HG03108 (cell line): ENCODE data around the gene TUT4.

Experiments used
- ATAC-seq: cut with Tn5 transposase; IDR thresholded peaks from one replicate; pipeline ENCODE4 v1.9.1; 2021; ENCODE audit warnings: moderate library complexity; ENCODE audit not compliant: unreplicated experiment

The TUT4 gene

DNA sequence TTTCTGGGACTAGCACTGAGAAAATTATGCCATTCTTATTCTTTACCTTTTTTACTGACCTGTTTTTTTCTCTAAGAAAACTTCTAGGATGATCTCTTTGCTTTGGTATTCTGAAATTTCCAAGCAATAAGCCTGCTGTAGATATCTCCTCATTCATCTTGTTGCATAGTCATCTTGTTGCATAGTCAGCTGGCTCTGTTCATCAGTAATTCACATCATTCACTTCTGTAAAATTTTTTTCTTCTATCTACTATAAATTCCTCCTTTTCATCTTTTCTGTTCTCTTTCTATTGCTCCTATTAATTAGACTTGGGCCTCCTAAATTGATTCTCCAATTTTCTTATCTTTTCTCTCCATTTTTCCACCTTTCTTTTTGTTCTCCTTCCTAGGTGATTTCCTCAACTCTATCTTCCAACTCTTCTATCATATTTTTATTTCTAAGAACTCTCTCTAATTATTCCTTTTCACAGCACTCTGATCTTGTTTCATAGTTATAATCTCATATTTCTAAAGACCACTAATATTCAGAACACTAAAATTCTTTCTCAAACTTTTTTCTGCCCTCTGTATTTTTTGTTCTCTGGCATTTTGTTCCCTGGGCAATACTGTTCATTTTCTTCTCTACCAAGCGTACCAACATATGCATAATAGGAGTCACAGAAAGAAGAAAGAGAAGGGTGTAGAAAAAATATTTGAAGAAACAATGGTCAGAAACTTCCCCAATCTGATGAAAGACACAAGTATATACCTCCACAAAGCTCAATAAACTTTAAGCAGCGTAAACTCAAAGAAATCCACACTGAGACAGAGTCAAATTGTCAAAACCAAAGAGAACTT lies 17.7 kb downstream of the TUT4 start:
- no peak for ATAC-seq

- no peak for ATAC-seq
Observed at GRCh38 chr1:52533713-52534112, 19.2 kb downstream of the TUT4 start.

- ATAC-seq: no peak
Observed at GRCh38 chr1:52532731-52533327, 20.1 kb downstream of the TUT4 start.

DNA sequence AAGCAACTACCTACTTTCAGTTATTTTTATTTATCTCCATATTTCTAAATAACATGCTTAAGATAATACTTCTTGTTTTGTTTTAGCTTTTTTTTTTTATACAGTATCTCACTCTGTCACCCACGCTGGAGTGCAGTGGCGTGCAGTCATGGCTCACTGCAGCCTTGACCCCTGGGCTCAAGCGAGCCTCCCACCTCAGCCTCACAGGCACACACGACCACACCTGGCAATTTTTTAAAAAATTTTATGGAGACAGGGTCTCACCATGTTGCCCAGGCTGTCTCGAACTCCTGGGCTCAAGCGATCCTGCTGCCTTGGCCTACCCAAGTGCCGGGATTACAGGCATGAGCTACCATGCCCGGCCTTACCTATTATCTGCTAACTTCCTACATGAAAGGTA lies 20.6 kb downstream of the TUT4 start:
- ATAC-seq: no peak

DNA sequence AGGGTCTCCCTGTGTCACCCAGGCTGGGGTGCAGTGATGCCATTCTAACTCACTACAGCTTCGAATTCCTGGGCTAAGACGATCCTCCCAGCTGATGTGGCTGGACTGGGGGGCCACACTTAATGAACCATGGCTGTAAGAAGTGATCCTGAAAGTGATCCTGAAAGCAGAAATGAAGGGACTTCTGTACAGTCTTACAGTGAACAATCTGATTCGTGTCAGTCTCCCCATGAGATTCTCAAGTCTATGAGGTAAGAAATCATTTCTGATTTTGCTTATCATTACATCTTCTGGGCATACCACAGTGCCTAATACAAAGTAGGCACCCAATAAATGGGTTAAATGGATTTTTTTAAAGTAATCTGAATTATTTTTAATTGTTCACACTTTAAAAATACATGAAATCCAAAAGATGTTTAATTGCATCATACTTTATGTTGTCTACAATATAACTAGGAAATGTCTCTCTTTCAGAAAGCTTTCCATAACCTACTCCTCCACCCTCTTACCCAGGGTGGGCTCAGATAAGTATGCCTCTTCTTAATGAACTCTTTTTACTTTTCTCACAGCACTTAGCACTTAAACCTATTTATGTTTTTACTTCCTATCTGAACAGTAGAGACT lies 21.5 kb downstream of the TUT4 start:
- ATAC-seq: no peak

GRCh38 chr1:52530563-52531144 lies 22.2 kb downstream of the TUT4 start:
- ATAC-seq: no peak

DNA sequence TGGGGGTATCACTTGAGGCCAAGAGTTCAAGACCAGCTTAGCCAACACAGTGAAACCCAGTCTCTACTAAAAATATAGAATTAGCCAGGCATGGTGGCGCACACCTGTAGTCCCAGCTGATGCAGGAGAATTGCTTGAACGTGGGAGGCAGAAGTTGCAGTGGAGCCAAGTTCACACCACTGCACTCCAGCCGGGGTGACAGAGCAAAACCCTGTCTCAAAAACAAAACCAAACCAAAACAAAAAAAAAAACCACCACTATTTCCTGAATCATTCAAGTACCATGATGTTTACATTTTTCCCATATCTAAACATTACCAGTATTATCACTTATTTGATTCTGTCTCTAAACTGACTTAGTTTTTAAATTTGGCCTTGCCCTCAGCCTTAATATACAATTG lies 29.5 kb downstream of the TUT4 start:
- ATAC-seq: no peak

DNA sequence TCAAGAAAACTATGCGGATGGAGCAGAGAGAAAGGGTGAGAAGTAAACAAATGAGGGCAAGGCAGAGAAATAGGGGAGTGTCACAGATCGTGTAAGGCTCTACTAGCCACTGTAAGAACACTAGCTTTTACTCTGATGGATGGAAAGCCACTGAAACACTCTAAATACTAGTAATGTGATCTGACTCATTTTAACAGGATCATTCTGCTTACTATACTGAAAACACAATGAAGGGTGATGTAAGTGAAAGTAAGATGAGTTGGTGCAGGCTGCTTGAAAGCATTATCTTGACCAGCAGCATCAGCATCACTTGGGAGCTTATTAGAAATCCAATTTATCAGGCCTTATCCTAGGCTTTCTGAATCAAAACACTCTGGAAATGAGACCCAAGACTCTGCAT lies 32.7 kb downstream of the TUT4 start:
- no peak for ATAC-seq

- no peak for ATAC-seq
Observed at GRCh38 chr1:52518962-52519361, 33.9 kb downstream of the TUT4 start.

DNA sequence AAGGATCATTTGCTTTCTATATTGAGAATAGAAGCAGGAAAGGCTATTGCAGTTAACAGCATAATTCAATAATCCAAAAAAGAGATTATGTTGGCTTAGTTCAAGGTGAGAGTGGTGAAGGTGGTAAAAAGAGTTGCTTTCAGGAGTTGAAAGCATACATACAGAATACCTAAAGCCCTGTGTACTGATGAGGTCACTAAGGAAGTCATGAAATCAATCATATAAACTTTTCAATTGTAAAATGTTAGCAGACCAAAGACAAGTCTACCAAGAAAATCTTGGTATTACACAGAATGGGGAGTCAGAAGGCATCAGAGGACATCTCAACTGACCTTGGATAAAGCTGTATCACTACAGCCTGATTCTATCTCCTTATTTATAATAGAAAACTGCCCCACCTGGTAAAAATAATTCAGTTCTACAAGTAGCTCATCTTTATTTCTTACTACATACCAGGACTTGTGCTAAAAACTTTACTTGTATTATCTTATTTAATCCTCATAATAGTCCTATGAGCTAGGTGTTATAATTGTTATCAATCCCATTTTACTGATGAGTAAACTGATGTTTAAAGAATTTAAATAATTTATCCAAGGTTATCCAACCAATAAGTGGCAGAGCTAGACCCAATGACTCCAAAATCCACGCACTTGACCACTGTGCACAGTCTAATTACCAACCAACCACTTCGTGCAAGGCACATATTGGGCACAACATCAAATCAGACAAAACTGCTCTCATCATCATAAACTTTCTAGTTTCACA lies 40.9 kb downstream of the TUT4 start:
- no peak for ATAC-seq

GRCh38 chr1:52511439-52511838 lies 41.5 kb downstream of the TUT4 start:
- ATAC-seq: no peak

DNA sequence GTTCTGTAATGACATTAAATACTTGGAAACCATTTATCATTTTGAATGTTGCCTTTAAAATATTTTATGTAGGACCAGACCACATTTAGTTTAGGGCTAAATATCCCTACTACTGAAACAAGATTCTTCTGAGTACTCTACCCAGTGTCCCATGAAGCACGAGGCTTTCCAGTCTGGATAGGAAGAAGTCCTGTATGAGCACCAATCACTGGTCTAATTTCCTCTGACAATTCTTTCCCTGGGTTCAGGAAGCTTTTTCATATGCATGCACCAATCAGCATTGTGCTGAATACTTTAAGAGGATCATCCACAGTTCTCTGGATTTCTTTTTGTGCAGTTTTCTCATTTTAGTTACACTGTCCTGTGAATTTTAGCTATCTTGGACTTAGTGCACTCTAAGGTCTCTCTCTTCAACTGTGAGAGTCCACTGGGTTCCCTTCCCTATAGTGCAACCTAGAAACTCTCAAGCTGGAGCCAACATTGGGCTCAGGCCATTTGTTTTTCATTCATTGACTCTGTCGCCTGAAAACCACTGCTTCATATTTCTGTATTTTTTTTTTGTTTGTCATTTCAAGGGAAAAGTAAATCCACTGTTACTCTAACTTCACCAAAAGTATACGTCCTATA lies 45.9 kb downstream of the TUT4 start:
- no peak for ATAC-seq

DNA sequence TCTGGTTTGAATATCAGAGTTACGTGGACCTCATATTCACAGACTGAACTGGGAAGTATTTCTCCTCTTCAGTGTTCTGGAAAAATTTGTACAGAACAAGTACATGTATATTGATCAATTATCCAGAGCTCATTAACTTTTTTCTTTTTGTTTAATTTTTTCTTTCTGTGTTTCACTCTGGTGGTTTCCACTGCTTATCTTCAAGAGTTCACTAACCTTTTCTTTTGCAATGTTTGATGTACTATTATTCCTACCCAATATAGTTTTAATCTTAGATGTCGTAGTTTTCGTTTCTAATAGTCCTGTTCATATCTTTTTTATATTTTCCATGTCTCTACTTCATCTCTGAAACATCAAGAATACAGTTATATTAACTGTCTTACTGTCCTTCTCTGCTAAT lies 46.5 kb downstream of the TUT4 start:
- ATAC-seq: no peak

- no peak for ATAC-seq
Observed at GRCh38 chr1:52504720-52505119, 48.2 kb downstream of the TUT4 start.

- ATAC-seq: no peak
Observed at GRCh38 chr1:52503706-52504105, 49.2 kb downstream of the TUT4 start.

- ATAC-seq: no peak
Observed at GRCh38 chr1:52502789-52503188, 50.1 kb downstream of the TUT4 start.

DNA sequence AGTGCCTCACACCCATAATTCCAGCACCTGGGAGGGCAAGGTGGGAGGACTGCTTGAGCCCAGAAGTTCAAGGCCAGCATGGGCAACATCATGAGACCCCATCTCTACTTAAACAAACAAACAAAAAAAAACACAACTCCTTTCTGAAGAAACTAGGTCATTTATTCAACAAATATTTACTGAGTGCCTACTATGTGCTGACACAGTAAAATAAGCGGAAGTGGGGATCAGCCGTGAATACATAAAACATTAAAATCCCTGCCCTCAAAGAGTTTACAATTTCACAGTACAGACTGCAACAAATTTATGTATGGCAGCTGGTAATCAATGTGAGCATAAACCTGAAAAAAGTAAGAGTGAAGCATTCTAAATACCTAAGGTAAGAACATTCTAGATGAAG lies 65.3 kb downstream of the TUT4 start:
- ATAC-seq: no peak

- no peak for ATAC-seq
Observed at GRCh38 chr1:52482326-52483004, 70.4 kb downstream of the TUT4 start.

DNA sequence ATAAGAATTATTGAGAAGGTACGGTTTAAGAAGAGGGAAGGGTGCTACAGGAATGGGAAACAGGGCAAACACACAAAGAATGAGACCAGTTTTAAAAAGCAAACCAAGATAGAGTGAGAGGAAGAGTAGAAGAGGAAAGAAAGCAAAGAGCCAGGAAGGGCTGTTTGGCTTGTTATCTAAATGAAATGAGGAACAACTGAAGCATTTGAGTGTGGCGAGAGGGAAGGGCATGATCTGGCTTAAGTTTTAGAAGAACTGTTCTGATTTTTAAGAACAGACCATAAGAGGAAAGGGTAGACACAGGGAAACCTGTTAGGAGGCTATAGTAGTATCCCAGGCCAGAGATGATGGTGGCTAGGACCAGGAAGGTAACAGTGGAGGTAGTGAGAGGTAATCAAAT lies 73.8 kb downstream of the TUT4 start:
- no peak for ATAC-seq

- ATAC-seq: no peak
Observed at GRCh38 chr1:52477876-52478275, 75.0 kb downstream of the TUT4 start.
